UCSD-AML1 (cell line): Measurements from ENCODE around the gene RIPOR2.
"Not testable (repeated sequence)": the region's sequence is repeated elsewhere in the genome, so short reads cannot be mapped to it uniquely, and the experiment has no call there.

ENCODE experiments used
- DNase-seq: peaks from one replicate; lab custom pipeline; 2025; ENCODE audit not compliant: unreplicated experiment; lab: John Stamatoyannopoulos, UW

Gene RIPOR2

DNA sequence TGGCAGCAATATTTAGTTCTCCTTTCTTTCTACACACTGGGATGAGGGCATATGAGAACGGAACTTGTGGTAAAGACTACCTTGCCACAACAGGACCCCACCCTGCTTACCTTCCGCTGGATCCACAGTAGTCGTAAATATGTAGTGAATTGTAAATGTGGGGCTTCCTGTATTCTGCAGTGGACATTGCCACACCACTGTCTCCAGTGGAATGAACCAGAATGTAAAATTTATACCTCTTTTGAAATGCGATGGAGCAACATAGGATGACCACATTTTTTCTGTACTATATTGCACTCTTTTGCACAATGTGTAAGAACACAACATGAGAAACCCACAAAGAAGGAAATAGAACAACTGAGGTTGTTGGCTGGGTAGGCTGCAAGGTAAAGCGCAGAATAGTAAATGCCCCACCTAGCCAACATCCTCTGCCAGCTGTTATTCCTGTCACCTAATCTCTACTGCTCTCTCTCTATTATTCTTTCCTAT, 16.1 kb upstream of the RIPOR2 start:
- peak; percentile 31 for DNase-seq

- DNase-seq = no peak
Measured at GRCh38 chr6:24950218-24950941, 14.6 kb upstream of the RIPOR2 start.

DNA sequence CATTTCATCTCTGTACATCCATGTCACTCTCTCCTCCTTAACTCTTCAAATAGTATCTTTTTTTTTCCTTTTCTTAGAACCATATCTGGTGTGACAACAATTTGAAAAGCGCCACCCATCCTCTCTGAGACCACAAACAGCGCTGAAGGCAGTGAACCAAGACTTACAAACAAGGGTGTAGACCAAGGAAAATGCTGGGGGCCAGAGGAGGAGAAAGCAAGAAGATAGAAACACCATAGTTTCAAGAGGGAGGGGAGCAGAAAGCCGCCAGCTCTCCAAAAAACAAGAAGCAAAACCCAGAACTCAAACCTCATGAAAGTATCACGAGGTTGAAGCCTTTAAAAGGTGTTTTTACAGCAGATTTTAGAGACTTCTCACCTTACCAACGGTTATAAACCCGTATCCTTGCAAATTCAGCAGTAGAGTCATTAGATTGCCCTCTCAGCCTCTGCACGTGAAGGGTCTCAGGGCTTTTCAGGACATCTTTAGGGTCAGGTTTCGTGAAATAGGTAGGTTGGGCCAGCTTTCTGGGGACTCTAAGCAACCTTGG, 13.3 kb upstream of the RIPOR2 start:
- DNase-seq = no peak

- DNase-seq = not testable (repeated sequence)
Measured at GRCh38 chr6:24948261-24948660, 12.5 kb upstream of the RIPOR2 start.

DNA sequence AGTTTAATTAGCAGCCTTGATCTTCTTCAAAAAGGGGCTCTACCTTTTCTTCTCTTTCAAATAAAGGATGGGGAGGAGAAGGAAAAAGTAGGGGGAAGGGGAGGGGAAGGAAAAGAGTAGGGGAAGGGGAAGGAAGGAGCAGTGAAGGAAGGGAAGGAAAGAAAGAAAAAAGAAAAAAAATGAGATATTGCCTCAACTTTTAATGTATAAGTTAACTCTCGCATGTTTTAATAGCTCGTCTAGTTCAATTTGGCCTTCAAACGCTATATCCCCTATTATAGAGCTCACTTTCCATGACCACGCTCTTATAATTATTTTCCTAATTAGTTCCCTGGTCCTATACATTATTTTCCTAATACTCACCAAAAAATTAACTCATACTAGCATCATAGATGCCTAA, 11.9 kb upstream of the RIPOR2 start:
- no peak for DNase-seq

DNA sequence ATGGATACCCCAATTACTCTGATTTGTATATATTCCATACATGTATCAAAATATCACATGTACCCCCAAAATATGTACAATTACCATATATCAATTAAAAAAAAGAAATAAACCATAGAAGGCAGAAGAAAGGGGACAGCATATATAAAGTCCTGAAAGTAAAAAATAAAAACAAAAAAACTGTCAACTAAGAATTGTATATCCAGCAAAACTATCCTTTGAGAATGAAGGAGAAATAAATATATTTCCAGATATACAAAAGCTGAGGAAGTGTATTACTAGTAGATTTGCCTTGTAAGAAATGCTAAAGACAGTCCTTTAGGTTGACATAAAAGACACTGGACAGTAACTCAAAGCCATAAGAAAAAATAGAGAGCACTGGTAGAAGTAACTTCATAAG, 9.3 kb upstream of the RIPOR2 start:
- no peak for DNase-seq

DNA sequence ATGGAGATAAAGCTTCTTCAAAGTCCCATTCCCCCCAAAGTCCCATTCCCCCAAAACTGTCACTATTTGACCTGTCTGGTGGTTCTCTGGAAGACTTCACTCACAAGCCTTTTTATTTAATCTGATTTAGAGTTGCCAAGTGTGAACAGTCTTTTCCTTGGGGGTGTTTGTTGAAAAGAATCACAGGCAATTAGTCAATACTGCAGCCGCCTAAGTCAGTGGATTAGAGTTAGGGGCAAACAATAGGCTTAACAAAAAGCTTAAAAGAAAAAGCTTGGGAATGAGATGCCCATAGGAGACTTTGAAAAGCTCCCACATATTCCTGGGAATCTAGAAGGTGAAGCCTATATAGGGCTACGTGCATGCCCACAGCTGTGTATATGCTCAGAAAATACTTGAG, 8.0 kb upstream of the RIPOR2 start:
- no peak for DNase-seq

GRCh38 chr6:24940311-24940917, 4.7 kb upstream of the RIPOR2 start:
- DNase-seq = no peak

DNA sequence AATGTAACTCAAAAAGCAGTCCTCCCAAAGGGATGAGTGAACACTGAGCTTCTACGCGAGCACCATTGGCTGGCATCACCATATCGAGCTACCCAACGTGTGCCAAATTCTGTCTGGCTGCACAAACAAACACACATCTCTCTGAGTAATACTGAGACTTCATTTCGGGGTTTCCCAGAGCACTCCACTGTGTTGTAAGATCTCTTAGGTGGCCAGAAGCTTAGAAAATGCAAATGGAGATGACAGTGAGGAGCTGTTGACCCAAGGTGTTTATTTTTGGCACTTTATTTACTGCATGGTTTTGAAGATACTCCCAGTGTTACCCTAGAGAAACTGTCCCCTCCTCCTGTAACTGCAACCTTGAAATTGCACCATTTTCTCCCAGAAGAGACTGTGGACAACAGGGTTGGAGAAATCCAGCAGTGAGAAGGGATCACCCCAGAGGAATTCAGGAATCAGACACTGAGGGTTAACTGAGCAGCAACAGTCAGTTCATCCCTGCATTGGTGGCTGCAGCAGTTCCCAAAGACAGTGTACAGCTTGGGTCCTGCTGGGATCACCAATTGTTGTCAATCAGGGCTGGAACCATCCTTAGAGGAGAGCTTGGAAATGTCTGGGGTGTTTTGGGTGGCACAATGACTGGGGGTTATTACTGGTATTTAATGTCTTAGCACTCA, 1.0 kb upstream of the RIPOR2 start:
- no peak for DNase-seq

DNA sequence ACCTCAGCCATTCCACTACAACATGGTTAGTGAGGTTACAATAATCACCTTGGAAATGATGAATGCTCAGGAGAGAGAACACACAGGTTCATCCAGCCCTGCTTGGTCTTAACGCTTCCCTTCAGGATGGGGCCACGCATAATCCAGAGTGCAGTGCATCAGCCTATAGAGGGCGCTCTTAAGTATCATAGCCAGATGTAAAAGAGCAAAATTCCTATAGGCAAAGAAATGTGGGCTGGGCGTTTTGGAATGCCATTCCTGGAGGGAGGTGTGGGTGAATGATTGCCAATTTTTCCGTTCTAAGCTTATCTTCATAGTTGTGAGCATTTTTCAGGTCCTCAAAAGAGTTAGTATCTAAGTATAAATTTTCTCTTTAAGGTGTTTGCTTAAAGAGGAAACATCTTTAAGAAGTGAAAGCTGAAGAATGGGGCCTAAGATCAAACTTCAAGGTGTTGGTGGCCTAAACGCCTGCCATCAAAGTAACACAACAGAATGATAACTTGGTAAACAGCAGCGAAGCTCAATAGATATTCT, 1.8 kb downstream of the RIPOR2 start:
- DNase-seq = no peak

DNA sequence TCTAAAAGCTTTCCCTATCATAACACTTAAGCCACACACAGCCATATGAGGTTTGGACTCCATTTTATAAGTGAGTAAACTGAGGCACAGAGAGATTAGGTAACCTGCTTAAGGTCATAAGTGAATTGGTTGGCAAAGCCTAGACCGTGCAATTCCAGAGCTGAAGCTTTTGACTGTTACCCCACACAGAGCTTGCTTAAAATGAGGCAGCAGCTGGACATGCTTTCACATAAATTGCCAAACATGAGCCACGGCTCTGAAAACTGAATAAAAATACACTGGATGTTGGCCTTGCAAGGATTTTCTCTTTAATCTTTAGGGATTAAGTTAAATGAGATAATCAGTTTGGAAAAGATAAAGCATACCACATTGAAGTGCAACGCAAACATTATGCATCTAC, 2.5 kb downstream of the RIPOR2 start:
- DNase-seq = no peak

DNA sequence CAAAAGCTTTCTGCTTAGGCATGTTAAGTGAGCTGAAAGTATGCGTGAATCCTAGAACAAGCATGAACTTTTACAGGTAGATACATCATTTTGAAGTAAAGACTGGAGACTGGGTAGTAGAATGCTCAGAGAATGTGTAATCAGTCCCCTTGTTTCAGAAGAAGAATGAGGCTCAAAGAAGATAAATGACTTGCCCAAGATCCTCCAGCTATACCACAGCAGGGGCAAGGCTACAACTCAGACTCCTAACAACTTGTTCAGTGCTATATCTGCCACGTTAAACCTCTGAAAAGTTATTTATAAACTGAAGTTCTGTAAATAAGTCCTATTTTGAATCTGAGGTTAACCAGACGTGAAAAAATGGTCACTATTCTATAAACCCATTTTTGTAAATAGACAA, 2.9 kb downstream of the RIPOR2 start:
- no peak for DNase-seq

DNA sequence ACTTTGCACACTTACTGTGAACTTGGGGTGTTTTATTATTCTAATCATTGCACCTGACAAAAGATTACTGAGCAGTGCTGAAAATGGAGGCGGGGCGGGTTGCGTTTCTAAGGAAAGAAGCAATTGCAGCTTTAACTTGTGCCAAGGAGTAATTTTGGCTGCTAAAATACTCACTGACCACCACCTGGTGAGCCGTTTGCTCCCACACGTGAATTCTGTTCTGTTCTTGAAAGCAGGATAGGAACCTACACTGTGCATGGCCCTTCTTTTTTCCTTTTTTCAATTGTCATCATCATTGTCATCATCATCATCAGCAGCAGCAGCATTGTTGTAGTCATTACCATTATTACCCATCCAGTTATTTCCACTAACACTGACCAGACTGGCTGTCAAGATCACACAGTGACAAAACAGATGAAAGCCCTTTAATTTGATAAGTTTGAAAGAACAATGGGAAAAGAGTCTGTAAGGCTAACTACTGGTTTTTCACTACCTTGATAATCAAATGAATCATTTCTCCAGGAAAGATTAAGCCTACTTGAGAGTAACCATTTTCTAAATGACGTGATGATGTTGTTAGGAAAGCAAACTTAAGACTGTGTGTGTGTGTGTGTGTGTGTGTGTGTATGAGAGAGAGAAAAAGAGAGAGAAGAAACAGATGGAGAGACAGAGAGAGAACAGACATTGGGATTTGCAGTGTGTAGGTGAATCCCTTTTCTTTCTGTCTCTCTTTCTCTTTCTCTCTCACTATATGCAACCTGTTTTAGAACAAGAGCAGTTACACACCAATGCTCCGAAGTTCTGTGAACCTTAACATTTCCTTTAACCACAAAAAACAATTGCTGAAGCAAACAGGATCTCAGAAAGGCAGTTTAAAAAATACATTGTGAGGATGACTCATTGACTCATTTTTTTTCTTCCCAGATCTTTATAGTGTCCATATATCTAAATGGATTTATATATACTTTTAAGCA, 3.8 kb downstream of the RIPOR2 start:
- no peak for DNase-seq

- no peak for DNase-seq
Measured at GRCh38 chr6:24931296-24931695, 4.5 kb downstream of the RIPOR2 start.

GRCh38 chr6:24930431-24930871, 5.3 kb downstream of the RIPOR2 start:
- DNase-seq = no peak

- no peak for DNase-seq
Measured at GRCh38 chr6:24929242-24929641, 6.5 kb downstream of the RIPOR2 start.

GRCh38 chr6:24927985-24928745, 7.6 kb downstream of the RIPOR2 start:
- no peak for DNase-seq

DNA sequence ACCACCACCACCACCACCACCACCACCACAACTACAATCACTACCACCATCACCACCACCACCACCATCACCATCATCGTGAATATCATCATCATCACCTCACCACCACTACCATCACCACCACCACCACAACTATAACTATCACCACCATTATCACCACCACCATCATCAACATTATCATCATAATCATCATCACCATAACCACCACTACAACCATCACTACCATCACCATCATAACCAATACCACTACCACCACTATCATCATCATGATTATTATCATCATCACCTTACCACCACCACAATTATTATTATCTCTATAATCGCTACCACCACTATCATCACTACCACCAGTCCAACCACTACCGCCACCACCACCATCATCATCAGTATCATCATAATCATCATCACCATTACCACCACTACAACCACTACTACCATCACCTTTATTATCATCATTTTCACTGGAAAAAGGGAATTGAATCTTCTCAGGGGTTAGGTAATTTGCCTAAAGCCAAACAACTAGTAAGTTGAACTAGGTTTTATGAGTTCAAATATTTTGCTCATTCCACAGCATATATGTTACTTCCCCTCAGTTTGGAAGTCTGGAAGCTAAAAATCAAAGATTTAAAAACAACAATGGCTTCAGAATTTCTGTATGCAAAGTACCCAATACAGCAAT, 8.3 kb downstream of the RIPOR2 start:
- no peak for DNase-seq

- not testable (repeated sequence) for DNase-seq
Measured at GRCh38 chr6:24926647-24927046, 9.1 kb downstream of the RIPOR2 start.
